Natural killer cell (primary cell): ENCODE results near the gene CEACAM4. TPM values are rescaled to one million over a fixed set of nuclear protein-coding genes. Genes with fewer than 3 reads are reported as not detected.
"Not testable (repeated sequence)": the region's sequence is repeated elsewhere in the genome, so short reads cannot be mapped to it uniquely, and the experiment has no call there.

Experiments used
- ATAC-seq, 3 donors: fragments of 150-1000 bp in 2 of 3; fragments of 200-7000 bp in 1 of 3; cut with Tn5 transposase; 1 replicate in 1 of 3; 2 replicates in 2 of 3; pipeline ENCODE4 v1.10.0; 2021; ENCODE audit warnings: mild to moderate bottlenecking in 2 of 3, moderate library complexity in 2 of 3
- DNase-seq, 2 donors: peaks; one replicate each; pipeline versions ENCODE4 v3.0.0 to v3.0.0-alpha.2; 2013 to 2021; ENCODE audit warnings: mixed read lengths in 1 of 2
- H3K27ac ChIP-seq: one replicate; pipeline ENCODE4 v1.5.1; 2013; ENCODE audit warnings: mild to moderate bottlenecking, low read length
- H3K27me3 ChIP-seq: one replicate; pipeline ENCODE4 v1.6.1; 2013; ENCODE audit warnings: low read length; ENCODE audit not compliant: control insufficient read depth, insufficient read depth
- H3K36me3 ChIP-seq: one replicate; pipeline ENCODE4 v1.6.1; 2013; ENCODE audit warnings: low read length; ENCODE audit not compliant: control insufficient read depth, insufficient read depth
- H3K4me1 ChIP-seq: one replicate; pipeline ENCODE4 v1.6.1; 2013; ENCODE audit warnings: low read length; ENCODE audit not compliant: control insufficient read depth, insufficient read depth
- H3K4me3 ChIP-seq: one replicate; pipeline ENCODE4 v1.5.1; 2013; ENCODE audit warnings: low read length
- H3K9me3 ChIP-seq: one replicate; pipeline ENCODE4 v1.6.1; 2013; ENCODE audit warnings: low read length; ENCODE audit not compliant: control insufficient read depth, insufficient read depth
- H3K27ac Mint-ChIP-seq, 2 donors: one replicate each; pipeline ENCODE4 v1.8.0; 2022; ENCODE audit warnings: mild to moderate bottlenecking in 2 of 2, mixed read lengths in 2 of 2, moderate library complexity in 1 of 2
- H3K27me3 Mint-ChIP-seq, 2 donors: one replicate each; pipeline ENCODE4 v1.8.0; 2022; ENCODE audit warnings: low read depth in 2 of 2, mixed read lengths in 2 of 2
- H3K36me3 Mint-ChIP-seq: one replicate; pipeline ENCODE4 v1.8.0; 2022; ENCODE audit warnings: mixed read lengths
- H3K4me1 Mint-ChIP-seq, 2 donors: one replicate each; pipeline ENCODE4 v1.8.0; 2022; ENCODE audit warnings: mixed read lengths in 2 of 2
- H3K4me3 Mint-ChIP-seq: one replicate; pipeline ENCODE4 v1.8.0; 2022; ENCODE audit warnings: mild to moderate bottlenecking, moderate library complexity, mixed read lengths
- H3K9me3 Mint-ChIP-seq, 2 donors: one replicate each; pipeline ENCODE4 v1.8.0; 2022; ENCODE audit warnings: mixed read lengths in 2 of 2
- WGBS: methylation state at CpG from one replicate; pipeline ENCODE4 v1.1.7; 2013; ENCODE audit warnings: missing lambda C conversion rate; ENCODE audit not compliant: insufficient coverage; 5-methylcytosine and 5-hydroxymethylcytosine counted together
- intact Hi-C: fragments of 100-400 bp; cut with micrococcal nuclease; formaldehyde crosslinking; loops from one replicate; pipeline ENCODE4 v1.14.2; 2022
- total RNA-seq, 4 donors: library from RNA; stranded (reverse); fragments of 120-200 nt in 1 of 4; gene quantifications; one replicate each; pipeline versions ENCODE4 v1.2.3 to v1.2.4, GENCODE V29; 2013 to 2022
- TF ChIP-seq, protein P1 (sequence below): fragments of 200-600 bp; IDR thresholded peaks from one replicate; pipeline ENCODE4 v1.8.0; 2022; ENCODE audit warnings: antibody characterized with exemption

CEACAM4 gene
- total RNA-seq, 3 donors from 2014 or later (not counting 1 experiment from before 2014, with no cell fraction given): 0.52 to 1.1 (median 0.78) TPM

DNA sequence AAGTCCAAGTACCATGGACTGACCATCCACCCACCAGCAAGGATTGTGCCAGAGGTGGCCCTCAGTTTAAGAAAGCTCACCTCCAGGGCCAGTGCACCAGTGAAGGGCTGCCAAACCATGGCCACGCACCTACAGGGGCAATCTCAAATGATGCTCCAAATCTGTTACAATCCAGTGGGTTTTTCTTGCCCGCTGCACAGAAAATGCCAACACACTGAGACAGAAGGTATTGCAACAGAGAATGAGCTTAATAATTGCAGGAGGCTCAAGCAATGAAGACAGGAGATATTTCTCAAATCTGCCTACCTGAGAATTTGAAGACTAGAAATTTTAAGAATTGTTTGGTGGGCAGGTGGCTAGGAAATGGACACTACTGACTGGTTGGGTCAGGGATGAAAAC lies 39.2 kb upstream of the CEACAM4 start:
- peaks cover 15% of the 10 kb centered on the region for H3K27me3 ChIP-seq
- no peak overlapping the region for H3K27ac ChIP-seq
- Mint-ChIP-seq H3K4me3 (no peak overlapping the region), H3K27me3 (peaks cover 31 to 69% of the 10 kb centered on the region in 2 donors), H3K27ac (no peak overlapping the region), H3K36me3 (peaks cover 18% of the 10 kb centered on the region), H3K9me3 (peaks cover 5 to 6% of the 10 kb centered on the region in 2 donors), H3K4me1 (no peaks in the 10 kb centered on the region)
- H3K9me3 ChIP-seq: peaks cover 8% of the 10 kb centered on the region
- no peak for DNase-seq
- no peaks in the 10 kb centered on the region for H3K4me1 ChIP-seq
- 85% methylated on average over 2 of the region's 2 CpGs for WGBS
- intact Hi-C loops: no loop called here
- no peak for ATAC-seq
- no peak overlapping the region for H3K4me3 ChIP-seq
- H3K36me3 ChIP-seq: no peaks in the 10 kb centered on the region
- TF ChIP-seq, protein P1, sequence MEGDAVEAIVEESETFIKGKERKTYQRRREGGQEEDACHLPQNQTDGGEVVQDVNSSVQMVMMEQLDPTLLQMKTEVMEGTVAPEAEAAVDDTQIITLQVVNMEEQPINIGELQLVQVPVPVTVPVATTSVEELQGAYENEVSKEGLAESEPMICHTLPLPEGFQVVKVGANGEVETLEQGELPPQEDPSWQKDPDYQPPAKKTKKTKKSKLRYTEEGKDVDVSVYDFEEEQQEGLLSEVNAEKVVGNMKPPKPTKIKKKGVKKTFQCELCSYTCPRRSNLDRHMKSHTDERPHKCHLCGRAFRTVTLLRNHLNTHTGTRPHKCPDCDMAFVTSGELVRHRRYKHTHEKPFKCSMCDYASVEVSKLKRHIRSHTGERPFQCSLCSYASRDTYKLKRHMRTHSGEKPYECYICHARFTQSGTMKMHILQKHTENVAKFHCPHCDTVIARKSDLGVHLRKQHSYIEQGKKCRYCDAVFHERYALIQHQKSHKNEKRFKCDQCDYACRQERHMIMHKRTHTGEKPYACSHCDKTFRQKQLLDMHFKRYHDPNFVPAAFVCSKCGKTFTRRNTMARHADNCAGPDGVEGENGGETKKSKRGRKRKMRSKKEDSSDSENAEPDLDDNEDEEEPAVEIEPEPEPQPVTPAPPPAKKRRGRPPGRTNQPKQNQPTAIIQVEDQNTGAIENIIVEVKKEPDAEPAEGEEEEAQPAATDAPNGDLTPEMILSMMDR: no peak

DNA sequence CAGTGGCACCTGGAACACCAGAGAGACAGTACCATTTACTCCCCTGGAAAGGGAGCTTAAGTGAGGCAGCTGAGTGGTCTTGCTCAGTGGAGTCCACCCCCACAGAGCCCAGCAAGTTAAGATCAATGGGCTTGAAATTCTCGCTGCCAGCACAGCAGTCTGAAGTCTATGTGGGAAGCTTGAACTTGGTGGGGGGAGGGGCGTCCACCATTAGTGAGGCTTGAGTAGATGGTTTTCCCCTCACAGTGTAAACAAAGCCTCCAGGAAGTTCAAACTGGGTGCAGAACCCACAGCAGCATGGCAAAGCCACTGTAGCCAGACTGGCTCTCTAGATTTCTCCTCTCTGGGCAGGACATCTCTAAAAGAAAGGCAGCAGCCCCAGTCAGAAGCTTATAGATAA lies 30.3 kb upstream of the CEACAM4 start:
- peak; percentile 18 to 59 for DNase-seq
- TF ChIP-seq, protein P1: no peak
- H3K27ac Mint-ChIP-seq: peak overlapping the region; percentile 17 to 41
- H3K4me1 ChIP-seq: peaks cover 14% of the 10 kb centered on the region
- H3K27ac ChIP-seq: peak overlapping the region; percentile 87
- intact Hi-C loops: no loop called here
- H3K36me3 Mint-ChIP-seq: peaks cover 11% of the 10 kb centered on the region
- H3K4me3 Mint-ChIP-seq: peak overlapping the region; percentile 31
- H3K27me3 Mint-ChIP-seq: peaks cover 31 to 79% of the 10 kb centered on the region in 2 donors
- no peaks in the 10 kb centered on the region for H3K36me3 ChIP-seq
- no peaks in the 10 kb centered on the region for H3K9me3 ChIP-seq
- ATAC-seq: peak; percentile 64 to 72 (median 68)
- WGBS: 80% methylated on average over 1 of the region's 2 CpGs
- no peaks in the 10 kb centered on the region for H3K9me3 Mint-ChIP-seq
- H3K27me3 ChIP-seq: no peaks in the 10 kb centered on the region
- H3K4me3 ChIP-seq: no peak overlapping the region
- peaks cover 11 to 21% of the 10 kb centered on the region in 2 donors for H3K4me1 Mint-ChIP-seq

DNA sequence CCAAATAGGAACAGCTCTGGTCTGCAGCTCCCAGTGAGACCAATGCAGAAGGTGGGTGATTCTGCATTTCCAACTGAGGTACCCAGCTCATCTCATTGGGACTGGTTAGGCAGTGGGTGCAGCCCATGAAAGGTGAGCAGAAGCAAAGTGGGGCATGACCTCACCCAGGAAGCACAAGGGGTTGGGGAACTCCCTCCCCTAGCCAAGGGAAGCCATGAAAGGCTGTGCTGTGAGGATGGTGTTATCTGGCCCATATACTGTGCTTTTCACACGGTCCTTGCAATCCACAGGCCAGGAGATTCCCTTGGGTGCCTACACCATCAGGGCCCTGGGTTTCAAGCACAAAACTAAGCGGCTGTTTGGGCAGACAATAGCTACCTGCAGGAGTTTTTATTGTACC lies 29.9 kb upstream of the CEACAM4 start:
- ATAC-seq (peak; percentile 73 to 90 (median 87)), DNase-seq (peak in 1 of 2 donors; percentile 69)
- Mint-ChIP-seq H3K4me1 (peaks cover 11 to 21% of the 10 kb centered on the region in 2 donors), H3K27me3 (peaks cover 31 to 79% of the 10 kb centered on the region in 2 donors), H3K36me3 (peaks cover 11% of the 10 kb centered on the region), H3K27ac (peak overlapping the region; percentile 17 to 41), H3K4me3 (peak overlapping the region; percentile 31)
- H3K36me3 ChIP-seq, intact Hi-C loops, H3K4me3 ChIP-seq, H3K27me3 ChIP-seq, H3K9me3 ChIP-seq, H3K9me3 Mint-ChIP-seq: not testable (repeated sequence)
- Histone ChIP-seq H3K27ac (peak overlapping the region; percentile 87), H3K4me1 (peaks cover 14% of the 10 kb centered on the region)
- 52% methylated on average over 2 of the region's 2 CpGs for WGBS

DNA sequence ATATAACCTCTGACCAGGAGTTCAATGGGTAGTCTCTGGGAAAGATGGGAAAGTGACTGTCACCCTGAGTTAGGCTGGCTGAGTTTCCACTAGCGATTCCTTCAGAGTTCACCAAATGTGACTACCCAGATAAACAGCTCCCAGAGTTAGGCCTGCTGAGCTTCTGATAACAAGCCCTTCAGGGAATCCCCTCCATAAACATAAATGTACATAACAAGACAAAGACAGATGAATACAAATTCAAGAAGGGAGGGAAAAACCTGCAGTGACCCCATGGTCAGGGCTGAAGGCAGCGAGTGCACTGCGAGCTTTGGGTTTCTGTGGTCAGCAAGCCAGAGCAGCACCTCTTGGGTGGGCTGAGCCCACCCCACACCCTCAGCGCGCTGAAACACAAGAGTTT lies 25.4 kb upstream of the CEACAM4 start:
- Mint-ChIP-seq H3K4me3 (no peak overlapping the region), H3K4me1 (peaks cover 0 to 8% of the 10 kb centered on the region in 2 donors), H3K27me3 (peaks cover 23 to 73% of the 10 kb centered on the region in 2 donors), H3K36me3 (peaks cover 11% of the 10 kb centered on the region), H3K9me3 (no peaks in the 10 kb centered on the region), H3K27ac (no peak overlapping the region)
- intact Hi-C loops: no loop called here
- 81% methylated on average over 5 of the region's 5 CpGs for WGBS
- DNase-seq (no peak), ATAC-seq (no peak)
- Histone ChIP-seq H3K36me3 (no peaks in the 10 kb centered on the region), H3K4me3 (no peak overlapping the region), H3K27ac (no peak overlapping the region), H3K4me1 (peaks cover 8% of the 10 kb centered on the region), H3K27me3 (peaks cover 2% of the 10 kb centered on the region), H3K9me3 (no peaks in the 10 kb centered on the region)
- TF ChIP-seq, protein P1: no peak
